GM19238 (cell line): Measurements from ENCODE around the gene RPP14.
"Not testable (repeated sequence)": the region's sequence is repeated elsewhere in the genome, so short reads cannot be mapped to it uniquely, and the experiment has no call there.

Experiments used
- DNase-seq: peaks from one replicate; pipeline ENCODE4 v3.0.0; 2011; ENCODE audit warnings: low spot score; ENCODE audit not compliant: insufficient read length

The RPP14 gene

GRCh38 chr3:58305882-58306711 lies at the start of gene RPP14, which contains the start of gene HTD2:
Gene RPP14 (plus strand): TSS chr3:58306245. CDS start chr3:58310330, 4,085 bp downstream.
Gene HTD2 (plus strand): TSS chr3:58306520. CDS start chr3:58317614, 11,094 bp downstream.
- peak; percentile 83 for DNase-seq

GRCh38 chr3:58256511-58256910 lies 49.5 kb upstream of the RPP14 start:
- no peak for DNase-seq

GRCh38 chr3:58258392-58259055 lies 47.5 kb upstream of the RPP14 start:
- no peak for DNase-seq

- DNase-seq, result no peak
These were observed 45.7 kb upstream of the RPP14 start for GRCh38 chr3:58260261-58260731.

- no peak for DNase-seq
These were observed 45.3 kb upstream of the RPP14 start for GRCh38 chr3:58260733-58261132.

GRCh38 chr3:58261954-58262666 lies 43.9 kb upstream of the RPP14 start:
- peak; percentile 17 for DNase-seq

- DNase-seq, result no peak
These were observed 39.5 kb upstream of the RPP14 start for GRCh38 chr3:58266577-58266976.

- DNase-seq, result not testable (repeated sequence)
These were observed 38.5 kb upstream of the RPP14 start for GRCh38 chr3:58267543-58267942.

- no peak for DNase-seq
These were observed 36.7 kb upstream of the RPP14 start for GRCh38 chr3:58269356-58269755.

GRCh38 chr3:58270485-58270884 lies 35.6 kb upstream of the RPP14 start:
- DNase-seq, result no peak

GRCh38 chr3:58271901-58272501 lies 34.0 kb upstream of the RPP14 start:
- DNase-seq, result no peak

GRCh38 chr3:58272891-58273290 lies 33.2 kb upstream of the RPP14 start:
- DNase-seq, result no peak

GRCh38 chr3:58273362-58273761 lies 32.7 kb upstream of the RPP14 start:
- not testable (repeated sequence) for DNase-seq

- no peak for DNase-seq
These were observed 31.9 kb upstream of the RPP14 start for GRCh38 chr3:58274027-58274614.

GRCh38 chr3:58281069-58281468 lies 25.0 kb upstream of the RPP14 start:
- no peak for DNase-seq

- no peak for DNase-seq
These were observed 20.7 kb upstream of the RPP14 start for GRCh38 chr3:58285334-58285733.

- DNase-seq, result no peak
These were observed 18.7 kb upstream of the RPP14 start for GRCh38 chr3:58287354-58287753.

GRCh38 chr3:58288011-58288728 lies 17.9 kb upstream of the RPP14 start:
- DNase-seq, result no peak

- DNase-seq, result not testable (repeated sequence)
These were observed 17.0 kb upstream of the RPP14 start for GRCh38 chr3:58288964-58289613.

GRCh38 chr3:58290446-58290845 lies 15.6 kb upstream of the RPP14 start:
- DNase-seq, result not testable (repeated sequence)
